MCF 10A (cell line): ENCODE results near the gene ERP44. TPM values are rescaled to one million over a fixed set of nuclear protein-coding genes. Genes with fewer than 3 reads are reported as not detected.
"Not testable (repeated sequence)": the region's sequence is repeated elsewhere in the genome, so short reads cannot be mapped to it uniquely, and the experiment has no call there.

Experiments used
- BruUV-seq: library from RNA; stranded (reverse); fragments of 400-500 nt; replicated peaks from 2 replicates; lab custom pipeline; 2021; lab: Mats Ljungman, UMichigan
- CTCF ChIA-PET: fragments of 300-600 bp; sonication (Branson Sonifier 250); formaldehyde crosslinking; extraction: SDS; loops from one replicate; lab custom pipeline; 2021; ENCODE audit warnings: antibody characterized with exemption, inconsistent platforms; lab: Yijun Ruan, JAX
- POLR2A ChIA-PET: fragments of 300-600, 350-650 bp; sonication (Branson Sonifier 250); formaldehyde crosslinking; extraction: SDS; loops from one replicate; lab custom pipeline; 2020; ENCODE audit warnings: antibody characterized with exemption, inconsistent platforms; lab: Yijun Ruan, JAX
- DNase-seq: peaks from one replicate; pipeline ENCODE4 v3.0.0-alpha.2; 2018; ENCODE audit not compliant: unreplicated experiment
- H3K27ac Mint-ChIP-seq: one replicate; pipeline ENCODE4 v1.8.0; 2022; ENCODE audit warnings: mild to moderate bottlenecking, low read depth, mixed read lengths; ENCODE audit not compliant: unreplicated experiment
- H3K27me3 Mint-ChIP-seq: one replicate; pipeline ENCODE4 v1.8.0; 2022; ENCODE audit warnings: mixed read lengths; ENCODE audit not compliant: insufficient read depth, unreplicated experiment
- H3K36me3 Mint-ChIP-seq: one replicate; pipeline ENCODE4 v1.8.0; 2022; ENCODE audit warnings: mild to moderate bottlenecking, moderate library complexity, mixed read lengths; ENCODE audit not compliant: insufficient read depth, unreplicated experiment
- H3K4me1 Mint-ChIP-seq: one replicate; pipeline ENCODE4 v1.8.0; 2022; ENCODE audit warnings: mixed read lengths; ENCODE audit not compliant: insufficient read depth, unreplicated experiment
- H3K4me3 Mint-ChIP-seq: one replicate; pipeline ENCODE4 v1.8.0; 2022; ENCODE audit warnings: mild to moderate bottlenecking, moderate library complexity, mixed read lengths; ENCODE audit not compliant: unreplicated experiment
- H3K9me3 Mint-ChIP-seq: one replicate; pipeline ENCODE4 v1.8.0; 2022; ENCODE audit warnings: mixed read lengths; ENCODE audit not compliant: unreplicated experiment
- intact Hi-C: fragments of 100-400 bp; cut with micrococcal nuclease; formaldehyde crosslinking; loops from 2 replicates; pipeline ENCODE4 v1.14.1; 2022
- total RNA-seq: library from RNA; stranded (reverse); gene quantifications from 2 replicates; pipeline ENCODE4 v1.2.3, GENCODE V29; 2022
- TF ChIP-seq, protein P1 (sequence below): fragments of 200-600 bp; IDR thresholded peaks from one replicate; pipeline ENCODE4 v1.8.0; 2022; ENCODE audit warnings: antibody characterized with exemption, mild to moderate bottlenecking; ENCODE audit not compliant: unreplicated experiment

The ERP44 gene
- total RNA-seq, 1 experiment from 2014 or later, result 26.3 TPM

DNA sequence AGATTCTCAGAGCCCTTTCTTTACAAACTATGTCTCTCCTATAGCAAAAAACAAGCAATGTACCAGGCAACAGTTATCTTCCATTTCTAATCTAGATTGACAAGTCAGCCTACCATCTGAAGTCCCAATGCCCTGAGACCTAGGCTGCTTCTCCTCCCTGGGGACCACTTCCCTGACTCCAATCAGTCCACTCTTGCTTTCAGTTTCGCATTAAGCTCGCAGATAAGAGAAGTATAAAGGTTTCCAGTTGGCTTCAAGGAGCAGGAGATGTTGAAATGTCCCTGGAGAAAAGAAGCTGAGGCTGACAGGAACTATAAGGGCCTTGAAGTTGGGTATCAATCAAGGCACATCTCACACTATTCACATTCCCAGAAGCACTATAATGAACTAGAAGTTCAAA lies 32.3 kb downstream of the ERP44 start:
- Mint-ChIP-seq H3K27me3 (no peaks in the 10 kb centered on the region), H3K27ac (no peak overlapping the region), H3K36me3 (peaks cover 7% of the 10 kb centered on the region), H3K9me3 (no peaks in the 10 kb centered on the region), H3K4me1 (peaks cover 9% of the 10 kb centered on the region), H3K4me3 (no peak overlapping the region)
- BruUV-seq, result no TSS peak
- TF ChIP-seq, protein P1, sequence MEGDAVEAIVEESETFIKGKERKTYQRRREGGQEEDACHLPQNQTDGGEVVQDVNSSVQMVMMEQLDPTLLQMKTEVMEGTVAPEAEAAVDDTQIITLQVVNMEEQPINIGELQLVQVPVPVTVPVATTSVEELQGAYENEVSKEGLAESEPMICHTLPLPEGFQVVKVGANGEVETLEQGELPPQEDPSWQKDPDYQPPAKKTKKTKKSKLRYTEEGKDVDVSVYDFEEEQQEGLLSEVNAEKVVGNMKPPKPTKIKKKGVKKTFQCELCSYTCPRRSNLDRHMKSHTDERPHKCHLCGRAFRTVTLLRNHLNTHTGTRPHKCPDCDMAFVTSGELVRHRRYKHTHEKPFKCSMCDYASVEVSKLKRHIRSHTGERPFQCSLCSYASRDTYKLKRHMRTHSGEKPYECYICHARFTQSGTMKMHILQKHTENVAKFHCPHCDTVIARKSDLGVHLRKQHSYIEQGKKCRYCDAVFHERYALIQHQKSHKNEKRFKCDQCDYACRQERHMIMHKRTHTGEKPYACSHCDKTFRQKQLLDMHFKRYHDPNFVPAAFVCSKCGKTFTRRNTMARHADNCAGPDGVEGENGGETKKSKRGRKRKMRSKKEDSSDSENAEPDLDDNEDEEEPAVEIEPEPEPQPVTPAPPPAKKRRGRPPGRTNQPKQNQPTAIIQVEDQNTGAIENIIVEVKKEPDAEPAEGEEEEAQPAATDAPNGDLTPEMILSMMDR, result no peak
- DNase-seq, result no peak
- POLR2A ChIA-PET, result no interaction called here
- intact Hi-C loops, result no loop called here
- CTCF ChIA-PET, result interaction anchor here (1.1 to 1.3 kb wide), 2 partner anchors 8 to 23 kb away, joined by 3 read pairs; no protein-coding TSS in a partner anchor

DNA sequence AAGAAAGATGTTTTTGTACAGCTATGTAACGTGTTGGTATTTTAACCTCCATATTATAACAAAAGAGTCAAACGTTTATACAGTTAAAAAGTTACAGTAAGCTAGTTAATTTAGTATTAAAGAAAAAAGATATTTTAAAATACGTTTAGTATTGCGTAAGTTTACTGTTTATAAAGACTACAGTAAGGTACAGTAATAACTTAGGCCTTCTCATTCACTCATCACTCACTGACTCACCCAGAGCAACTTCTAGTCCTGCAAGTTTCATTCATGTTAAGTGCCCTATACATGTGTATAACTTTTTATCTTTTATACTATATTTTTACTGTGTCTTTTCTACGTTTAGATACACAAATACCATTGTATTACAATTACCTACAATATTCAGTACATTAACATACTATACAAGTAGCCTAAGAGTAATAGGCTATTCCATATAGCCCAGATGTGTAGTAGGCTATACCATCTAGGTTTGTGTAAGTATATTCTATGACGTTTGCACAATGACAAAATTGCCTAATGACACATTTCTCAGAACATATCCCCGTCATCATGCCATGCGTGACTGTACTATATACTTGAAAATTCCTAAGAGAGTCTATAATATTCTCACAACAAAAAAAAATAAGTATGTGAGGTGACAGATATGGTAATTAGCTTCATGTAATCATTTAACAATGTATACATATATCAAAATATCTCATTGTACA lies 33.8 kb downstream of the ERP44 start:
- Mint-ChIP-seq H3K4me1 (peaks cover 9% of the 10 kb centered on the region), H3K9me3 (no peaks in the 10 kb centered on the region), H3K27ac (no peak overlapping the region), H3K4me3 (no peak overlapping the region), H3K27me3 (no peaks in the 10 kb centered on the region), H3K36me3 (peaks cover 7% of the 10 kb centered on the region)
- intact Hi-C loops, result no loop called here
- peak; percentile 61 for DNase-seq
- ChIA-PET POLR2A (interaction anchor here (0.5 to 1.0 kb wide), 5 partner anchors 20 to 34 kb away, joined by 3 to 5 read pairs (median 4); partner anchors contain the start of genes ERP44 and INVS), CTCF (interaction anchor here (1.5 kb wide), 1 partner anchor 536 kb away, joined by 3 read pairs; no protein-coding TSS in a partner anchor)
- TF ChIP-seq, protein P1, result no peak
- BruUV-seq, result no TSS peak

GRCh38 chr9:100063185-100063584 lies 35.6 kb downstream of the ERP44 start:
- Mint-ChIP-seq H3K27me3 (no peaks in the 10 kb centered on the region), H3K4me3 (no peak overlapping the region), H3K9me3 (no peaks in the 10 kb centered on the region), H3K27ac (no peak overlapping the region), H3K4me1 (peaks cover 9% of the 10 kb centered on the region), H3K36me3 (peaks cover 12% of the 10 kb centered on the region)
- no peak for DNase-seq
- BruUV-seq, result no TSS peak
- ChIA-PET POLR2A (interaction anchor here (0.8 kb wide), 1 partner anchor 825 kb away, joined by 3 read pairs; no protein-coding TSS in a partner anchor), CTCF (interaction anchor here (0.5 to 1.6 kb wide), 6 partner anchors 12 to 919 kb away, joined by 3 to 4 read pairs (median 3); no protein-coding TSS in a partner anchor)
- TF ChIP-seq, protein P1, result no peak
- intact Hi-C loops, result no loop called here

GRCh38 chr9:100062683-100063082 lies 36.1 kb downstream of the ERP44 start:
- H3K9me3 Mint-ChIP-seq, H3K27me3 Mint-ChIP-seq, H3K4me3 Mint-ChIP-seq, H3K4me1 Mint-ChIP-seq, H3K27ac Mint-ChIP-seq, BruUV-seq, DNase-seq, intact Hi-C loops: not testable (repeated sequence)
- POLR2A ChIA-PET, result interaction anchor here (0.8 kb wide), 1 partner anchor 824 kb away, joined by 3 read pairs; no protein-coding TSS in a partner anchor
- CTCF ChIA-PET, result interaction anchor here (0.5 to 1.6 kb wide), 3 partner anchors 11 to 920 kb away, joined by 3 to 4 read pairs (median 3); no protein-coding TSS in a partner anchor
- peaks cover 16% of the 10 kb centered on the region for H3K36me3 Mint-ChIP-seq
